Right lobe of liver (tissue), 4 donors: Measurements from ENCODE around the gene EYA4.

Experiments used
- CTCF ChIP-seq, 4 donors: fragments of 200-600 bp in 3 of 4; fragments of 450-650 bp in 1 of 4; IDR thresholded peaks; one replicate each; pipeline versions ENCODE4 v1.5.1 to v1.8.0; 2016 to 2022; ENCODE audit warnings: antibody characterized with exemption in 4 of 4, mild to moderate bottlenecking in 2 of 4
- POLR2A ChIP-seq: fragments of 450-650 bp; IDR thresholded peaks from one replicate; pipeline ENCODE4 v1.6.1; 2017; ENCODE audit warnings: antibody characterized with exemption, mild to moderate bottlenecking
- donor health status: DM: no; HTN: no; CAD: no.
- donor health status: DM: no; HTN: no; CAD: no.
- donor health status: DM: no; HTN: yes; CAD: no.

- TF ChIP-seq CTCF (IDR thresholded peaks at IDR 0.05) (no peak), POLR2A (no peak)
Measured at GRCh38 chr6:133242637-133243585, 1.8 kb downstream of the EYA4 start.
